H9 (cell line): ENCODE measurements around the gene GPR42. TPM values are rescaled to one million over a fixed set of nuclear protein-coding genes. Genes with fewer than 3 reads are reported as not detected.

Source experiments
- DNase-seq: peaks from one replicate; pipeline ENCODE4 v3.0.0-alpha.2; 2017
- H2AFZ ChIP-seq: one replicate; pipeline ENCODE4 v1.6.1; 2013; ENCODE audit warnings: mild to moderate bottlenecking, low read length, control low read depth, moderate library complexity
- H2AK5ac ChIP-seq: 2 replicates; pipeline ENCODE4 v1.6.1; 2013; ENCODE audit warnings: low read length, control low read depth, mixed read lengths; ENCODE audit not compliant: insufficient read length
- H2BK120ac ChIP-seq: one replicate; pipeline ENCODE4 v1.6.1; 2013; ENCODE audit warnings: low read depth, mild to moderate bottlenecking, low read length, control low read depth, inconsistent platforms; ENCODE audit not compliant: poor library complexity, severe bottlenecking
- H2BK12ac ChIP-seq: 2 replicates; pipeline ENCODE4 v1.6.1; 2013; ENCODE audit warnings: low read length, control low read depth, mixed read lengths, low read depth; ENCODE audit not compliant: insufficient read length
- H2BK15ac ChIP-seq: 2 replicates; pipeline ENCODE4 v1.6.1; 2013; ENCODE audit warnings: low read depth, low read length, control low read depth
- H2BK20ac ChIP-seq: one replicate; pipeline ENCODE4 v1.6.1; 2013; ENCODE audit warnings: low read depth, mild to moderate bottlenecking, low read length, control low read depth, inconsistent platforms; ENCODE audit not compliant: poor library complexity, severe bottlenecking
- H2BK5ac ChIP-seq: 2 replicates; pipeline ENCODE4 v1.6.1; 2013; ENCODE audit warnings: low read length, control low read depth, mixed read lengths; ENCODE audit not compliant: insufficient read length
- H3K14ac ChIP-seq: 2 replicates; pipeline ENCODE4 v1.6.1; 2013; ENCODE audit warnings: low read length, control low read depth; ENCODE audit not compliant: insufficient read depth
- H3K18ac ChIP-seq: 2 replicates; pipeline ENCODE4 v1.6.1; 2013; ENCODE audit warnings: low read depth, mild to moderate bottlenecking, mixed read lengths, low read length, control low read depth; ENCODE audit not compliant: insufficient read length
- H3K23ac ChIP-seq: 2 replicates; pipeline ENCODE4 v1.6.1; 2013; ENCODE audit warnings: low read length, control low read depth, mixed read lengths, low read depth; ENCODE audit not compliant: insufficient read length
- H3K23me2 ChIP-seq: 2 replicates; pipeline ENCODE4 v1.6.1; 2013; ENCODE audit warnings: low read depth, mild to moderate bottlenecking, mixed read lengths, low read length, control low read depth; ENCODE audit not compliant: insufficient read length, poor library complexity, severe bottlenecking
- H3K27ac ChIP-seq: 2 replicates; pipeline ENCODE4 v1.5.1; 2013; ENCODE audit warnings: low read length, control low read depth, mixed read lengths, low read depth; ENCODE audit not compliant: insufficient read length
- H3K27me3 ChIP-seq: 2 replicates; pipeline ENCODE4 v1.6.1; 2013; ENCODE audit warnings: low read length, control low read depth, inconsistent platforms; ENCODE audit not compliant: insufficient read depth
- H3K4ac ChIP-seq: 2 replicates; pipeline ENCODE4 v1.6.1; 2013; ENCODE audit warnings: low read depth, mild to moderate bottlenecking, control low read depth, inconsistent platforms, low read length, moderate library complexity
- H3K4me1 ChIP-seq: 2 replicates; pipeline ENCODE4 v1.6.1; 2013; ENCODE audit warnings: low read length, control low read depth, inconsistent platforms; ENCODE audit not compliant: insufficient read depth
- H3K4me2 ChIP-seq: 2 replicates; pipeline ENCODE4 v1.6.1; 2013; ENCODE audit warnings: low read length, control low read depth, mixed read lengths; ENCODE audit not compliant: insufficient read length, insufficient read depth
- H3K56ac ChIP-seq: 2 replicates; pipeline ENCODE4 v1.6.1; 2013; ENCODE audit warnings: low read depth, mild to moderate bottlenecking, mixed read lengths, low read length, control low read depth; ENCODE audit not compliant: insufficient read length
- H3K79me1 ChIP-seq: 2 replicates; pipeline ENCODE4 v1.6.1; 2013; ENCODE audit warnings: low read depth, mild to moderate bottlenecking, moderate library complexity, low read length, control low read depth, inconsistent platforms; ENCODE audit not compliant: insufficient read depth, poor library complexity, severe bottlenecking
- H3K79me2 ChIP-seq: 2 replicates; pipeline ENCODE4 v1.6.1; 2013; ENCODE audit warnings: low read length, control low read depth, inconsistent platforms; ENCODE audit not compliant: insufficient read depth
- H3K9ac ChIP-seq: 2 replicates; pipeline ENCODE4 v1.6.1; 2013; ENCODE audit warnings: low read length, control low read depth, mixed read lengths; ENCODE audit not compliant: insufficient read length; ENCODE audit errors: extremely low read depth
- H3K9me3 ChIP-seq: one replicate; pipeline ENCODE4 v1.6.1; 2013; ENCODE audit warnings: low read depth, low read length, inconsistent platforms; ENCODE audit not compliant: control insufficient read depth
- H3T11ph ChIP-seq: one replicate; pipeline ENCODE4 v1.6.1; 2013; ENCODE audit warnings: mild to moderate bottlenecking, low read length, control low read depth, inconsistent platforms
- H4K20me1 ChIP-seq: one replicate; pipeline ENCODE4 v1.6.1; 2013; ENCODE audit not compliant: control insufficient read depth, insufficient read length, insufficient read depth
- H4K5ac ChIP-seq: 2 replicates; pipeline ENCODE4 v1.6.1; 2013; ENCODE audit warnings: low read depth, mild to moderate bottlenecking, mixed read lengths, low read length, control low read depth; ENCODE audit not compliant: insufficient read length
- H4K8ac ChIP-seq: replicated peaks from 2 replicates; pipeline ENCODE4 v1.6.1; 2013; ENCODE audit warnings: low read length, control low read depth, mixed read lengths, low read depth; ENCODE audit not compliant: insufficient read length
- H4K91ac ChIP-seq: 2 replicates; pipeline ENCODE4 v1.6.1; 2013; ENCODE audit warnings: low read depth, mild to moderate bottlenecking, moderate library complexity, mixed read lengths, low read length, control low read depth; ENCODE audit not compliant: insufficient read length
- H3K27ac Mint-ChIP-seq, 3 experiments: 2 replicates in 2 of 3; 3 replicates in 1 of 3; pipeline ENCODE4 v1.8.0; 2020 to 2021; ENCODE audit warnings: mixed read lengths in 3 of 3, mild to moderate bottlenecking in 1 of 3, moderate library complexity in 1 of 3
- H3K27me3 Mint-ChIP-seq: 2 replicates; pipeline ENCODE4 v1.8.0; 2021; ENCODE audit warnings: low read depth, mild to moderate bottlenecking, moderate library complexity, mixed read lengths
- H3K36me3 Mint-ChIP-seq, 3 experiments: 2 replicates in 2 of 3; 3 replicates in 1 of 3; pipeline ENCODE4 v1.8.0; 2020 to 2021; ENCODE audit warnings: low read depth in 3 of 3, mixed read lengths in 3 of 3; ENCODE audit not compliant: insufficient read depth in 1 of 3
- H3K4me1 Mint-ChIP-seq, 2 experiments: 2 replicates each; pipeline ENCODE4 v1.8.0; 2020; ENCODE audit warnings: mixed read lengths in 2 of 2
- H3K4me3 Mint-ChIP-seq, 2 experiments: 2 replicates in 1 of 2; 3 replicates in 1 of 2; pipeline ENCODE4 v1.8.0; 2020 to 2021; ENCODE audit warnings: mild to moderate bottlenecking in 2 of 2, mixed read lengths in 2 of 2, moderate library complexity in 1 of 2
- H3K9me3 Mint-ChIP-seq, 2 experiments: 2 replicates in 1 of 2; 3 replicates in 1 of 2; pipeline ENCODE4 v1.8.0; 2020; ENCODE audit warnings: mild to moderate bottlenecking in 2 of 2, mixed read lengths in 2 of 2, moderate library complexity in 1 of 2
- total RNA-seq: library from RNA; stranded (reverse); gene quantifications from 2 replicates; pipeline ENCODE4 v1.2.1, GENCODE V29; 2021
- TF ChIP-seq, protein P1 (sequence below): fragments of 200-600 bp; sonication (generic); conservative IDR thresholded peaks from 3 replicates; pipeline ENCODE4 v1.8.0; 2021; ENCODE audit warnings: antibody characterized with exemption, mild to moderate bottlenecking

GPR42 gene
- total RNA-seq, 1 experiment from 2014 or later = not detected

DNA sequence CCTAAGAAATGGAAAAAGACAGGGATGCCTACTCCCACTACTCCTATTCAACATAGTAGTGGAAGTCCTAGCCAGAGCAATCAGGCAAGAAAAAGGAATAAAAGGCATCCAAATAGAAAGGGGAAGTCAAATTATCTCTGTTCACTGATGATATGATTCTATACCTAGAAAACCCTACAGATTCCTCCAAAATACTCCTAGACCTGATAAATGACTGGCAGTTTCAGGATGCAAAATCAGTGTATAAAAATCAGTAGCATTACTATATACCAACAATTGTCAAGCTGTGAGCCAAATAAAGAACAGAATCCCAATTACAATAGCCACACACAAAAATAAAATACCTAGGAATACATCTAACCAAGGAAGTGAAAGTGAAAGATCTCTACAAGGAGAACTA lies 1.3 kb upstream of the GPR42 start:
- Histone ChIP-seq H2BK12ac (no peak overlapping the region), H2AFZ (no peak overlapping the region), H3K56ac (no peak overlapping the region), H3K23ac (no peak overlapping the region), H3K23me2 (no peaks in the 10 kb centered on the region), H3T11ph (no peak overlapping the region), H4K8ac (no peak overlapping the region), H3K9ac (no peak overlapping the region), H3K4me1 (no peaks in the 10 kb centered on the region), H4K91ac (no peak overlapping the region), H4K20me1 (no peaks in the 10 kb centered on the region), H3K27ac (no peak overlapping the region), H2BK5ac (no peak overlapping the region), H2AK5ac (no peak overlapping the region), H3K18ac (no peak overlapping the region), H3K27me3 (no peaks in the 10 kb centered on the region), H3K9me3 (no peaks in the 10 kb centered on the region), H3K79me1 (no peaks in the 10 kb centered on the region), H2BK120ac (no peak overlapping the region), H3K4me2 (no peak overlapping the region), H3K79me2 (no peaks in the 10 kb centered on the region), H3K14ac (no peak overlapping the region), H2BK20ac (no peak overlapping the region), H4K5ac (no peak overlapping the region), H2BK15ac (no peak overlapping the region), H3K4ac (no peak overlapping the region)
- no peaks in the 10 kb centered on the region for H3K4me1 Mint-ChIP-seq
- no peak overlapping the region for H3K4me3 Mint-ChIP-seq
- TF ChIP-seq, protein P1, sequence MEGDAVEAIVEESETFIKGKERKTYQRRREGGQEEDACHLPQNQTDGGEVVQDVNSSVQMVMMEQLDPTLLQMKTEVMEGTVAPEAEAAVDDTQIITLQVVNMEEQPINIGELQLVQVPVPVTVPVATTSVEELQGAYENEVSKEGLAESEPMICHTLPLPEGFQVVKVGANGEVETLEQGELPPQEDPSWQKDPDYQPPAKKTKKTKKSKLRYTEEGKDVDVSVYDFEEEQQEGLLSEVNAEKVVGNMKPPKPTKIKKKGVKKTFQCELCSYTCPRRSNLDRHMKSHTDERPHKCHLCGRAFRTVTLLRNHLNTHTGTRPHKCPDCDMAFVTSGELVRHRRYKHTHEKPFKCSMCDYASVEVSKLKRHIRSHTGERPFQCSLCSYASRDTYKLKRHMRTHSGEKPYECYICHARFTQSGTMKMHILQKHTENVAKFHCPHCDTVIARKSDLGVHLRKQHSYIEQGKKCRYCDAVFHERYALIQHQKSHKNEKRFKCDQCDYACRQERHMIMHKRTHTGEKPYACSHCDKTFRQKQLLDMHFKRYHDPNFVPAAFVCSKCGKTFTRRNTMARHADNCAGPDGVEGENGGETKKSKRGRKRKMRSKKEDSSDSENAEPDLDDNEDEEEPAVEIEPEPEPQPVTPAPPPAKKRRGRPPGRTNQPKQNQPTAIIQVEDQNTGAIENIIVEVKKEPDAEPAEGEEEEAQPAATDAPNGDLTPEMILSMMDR = no peak
- no peaks in the 10 kb centered on the region; a peak in 1 of 5 replicates for H3K9me3 Mint-ChIP-seq
- no peaks in the 10 kb centered on the region for H3K36me3 Mint-ChIP-seq
- H3K27me3 Mint-ChIP-seq = peaks cover 27% of the 10 kb centered on the region
- DNase-seq = no peak
- no peak overlapping the region for H3K27ac Mint-ChIP-seq
